Midbrain (tissue), 1 donor: Measurements from ENCODE around the gene HMGN5.

ENCODE experiments used
- DNase-seq: peaks from one replicate; lab custom pipeline; 2025; lab: John Stamatoyannopoulos, UW

Gene HMGN5

GRCh38 chrX:81120258-81120935 is 81.3 kb downstream of the HMGN5 start:
- DNase-seq, result no peak

GRCh38 chrX:81114757-81115156 is 87.0 kb downstream of the HMGN5 start:
- no peak for DNase-seq

- DNase-seq, result no peak
These were observed 91.4 kb downstream of the HMGN5 start for GRCh38 chrX:81110286-81110685.

DNA sequence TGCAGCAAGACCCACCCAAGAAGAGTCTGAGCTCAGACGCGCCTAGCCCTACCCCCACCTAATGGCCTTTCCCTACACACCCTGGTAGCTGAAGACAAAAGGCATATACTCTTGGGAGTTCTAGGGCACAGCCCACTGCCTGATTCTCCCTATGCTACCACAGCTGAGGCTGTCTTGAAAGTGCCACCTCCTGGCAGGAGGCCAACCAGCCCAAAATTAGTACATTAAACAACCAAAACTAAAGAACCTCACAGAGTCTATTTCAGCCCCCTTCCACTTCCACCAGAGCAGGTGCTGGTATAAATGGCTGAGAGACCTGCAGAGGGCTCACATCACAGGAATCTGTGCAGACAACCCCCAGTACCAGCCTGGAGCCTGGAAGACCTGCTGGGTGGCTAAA is 119.1 kb downstream of the HMGN5 start:
- DNase-seq, result no peak
